ENCODE data around the gene DNAH10. TPM values are rescaled to one million over a fixed set of nuclear protein-coding genes. Genes with fewer than 3 reads are reported as not detected.

The DNAH10 gene
- polyA plus RNA-seq, 1 donor: 7.5 TPM

GRCh38 chr12:123845881-123846280 lies 83.8 kb downstream of the DNAH10 start:
- DNase-seq: no peak

GRCh38 chr12:123846340-123846739 lies 84.2 kb downstream of the DNAH10 start:
- no peak for DNase-seq

GRCh38 chr12:123847019-123847418 lies 84.9 kb downstream of the DNAH10 start:
- DNase-seq: no peak

- no peak for DNase-seq
Measured at GRCh38 chr12:123847876-123848275, 85.8 kb downstream of the DNAH10 start.

GRCh38 chr12:123849517-123849916 lies 87.4 kb downstream of the DNAH10 start:
- no peak for DNase-seq

- DNase-seq: no peak
Measured at GRCh38 chr12:123850246-123851134, 88.4 kb downstream of the DNAH10 start.

- DNase-seq: no peak
Measured at GRCh38 chr12:123853396-123854070, 91.4 kb downstream of the DNAH10 start.

- DNase-seq: no peak
Measured at GRCh38 chr12:123854232-123854631, 92.1 kb downstream of the DNAH10 start.

GRCh38 chr12:123854918-123855317 lies 92.8 kb downstream of the DNAH10 start:
- DNase-seq: no peak

- no peak for DNase-seq
Measured at GRCh38 chr12:123856681-123857080, 94.6 kb downstream of the DNAH10 start.

GRCh38 chr12:123858176-123858575 lies 96.1 kb downstream of the DNAH10 start:
- DNase-seq: no peak

GRCh38 chr12:123859035-123859434 lies 96.9 kb downstream of the DNAH10 start:
- DNase-seq: no peak

GRCh38 chr12:123860377-123860776 lies 98.3 kb downstream of the DNAH10 start:
- no peak for DNase-seq

- DNase-seq: no peak
Measured at GRCh38 chr12:123861392-123861791, 99.3 kb downstream of the DNAH10 start.

- no peak for DNase-seq
Measured at GRCh38 chr12:123867141-123867540, 105.0 kb downstream of the DNAH10 start.

GRCh38 chr12:123868791-123869190 lies 106.7 kb downstream of the DNAH10 start:
- no peak for DNase-seq

GRCh38 chr12:123873793-123874192 lies 111.7 kb downstream of the DNAH10 start:
- no peak for DNase-seq

GRCh38 chr12:123877968-123878367 lies 115.9 kb downstream of the DNAH10 start:
- no peak for DNase-seq

GRCh38 chr12:123879101-123879500 lies 117.0 kb downstream of the DNAH10 start:
- no peak for DNase-seq

GRCh38 chr12:123879691-123880090 lies 117.6 kb downstream of the DNAH10 start:
- no peak for DNase-seq

GRCh38 chr12:123882161-123882705 lies 120.1 kb downstream of the DNAH10 start:
- no peak for DNase-seq

- no peak for DNase-seq
Measured at GRCh38 chr12:123886258-123886657, 124.2 kb downstream of the DNAH10 start.

- no peak for DNase-seq
Measured at GRCh38 chr12:123886931-123887582, 125.0 kb downstream of the DNAH10 start.
